ENCODE measurements around the gene SERPINA10. TPM values are rescaled to one million over a fixed set of nuclear protein-coding genes. Genes with fewer than 3 reads are reported as not detected.
A peak's percentile ranks its signal among the peaks of the same experiment; 100 is the strongest.
"Not testable (repeated sequence)": the region's sequence is repeated elsewhere in the genome, so short reads cannot be mapped to it uniquely, and the experiment has no call there.

The SERPINA10 gene
- total RNA-seq, 2 donors from 2014 or later: 0.18 to 0.31 TPM

GRCh38 chr14:94316692-94317091 lies 23.6 kb upstream of the SERPINA10 start:
- DNase-seq (no peak), ATAC-seq (no peak)
- intact Hi-C loops (cut with DNase I, micrococcal nuclease): no loop called here

- intact Hi-C loops (cut with DNase I, micrococcal nuclease): no loop called here
- no peak for DNase-seq
- no peak for ATAC-seq
Measured at GRCh38 chr14:94314890-94315289, 21.8 kb upstream of the SERPINA10 start.

- intact Hi-C loops (cut with DNase I, micrococcal nuclease): no loop called here
- no peak for DNase-seq
- ATAC-seq: no peak
Measured at GRCh38 chr14:94313991-94314655, 21.1 kb upstream of the SERPINA10 start.

GRCh38 chr14:94312481-94313246 lies 19.6 kb upstream of the SERPINA10 start:
- no peak for DNase-seq
- peak; percentile 47 for ATAC-seq

GRCh38 chr14:94310248-94310647 lies 17.2 kb upstream of the SERPINA10 start:
- DNase-seq (no peak), ATAC-seq (no peak)

More at GRCh38 chr14:94312481-94313246, 19.6 kb upstream of the SERPINA10 start:
- intact Hi-C loops (cut with DNase I, micrococcal nuclease): no loop called here

GRCh38 chr14:94309721-94310120 lies 16.7 kb upstream of the SERPINA10 start:
- intact Hi-C loops (cut with DNase I, micrococcal nuclease): no loop called here
- ATAC-seq (no peak), DNase-seq (no peak)

More at GRCh38 chr14:94310248-94310647, 17.2 kb upstream of the SERPINA10 start:
- intact Hi-C loops (cut with DNase I, micrococcal nuclease): no loop called here

- DNase-seq (no peak), ATAC-seq (no peak)
- intact Hi-C loops (cut with DNase I, micrococcal nuclease): no loop called here
Measured at GRCh38 chr14:94307410-94307992, 14.4 kb upstream of the SERPINA10 start.

- no peak for DNase-seq
- no peak for ATAC-seq
- intact Hi-C loops (cut with DNase I, micrococcal nuclease): no loop called here
Measured at GRCh38 chr14:94306047-94306978, 13.2 kb upstream of the SERPINA10 start.

GRCh38 chr14:94305620-94306019 lies 12.6 kb upstream of the SERPINA10 start:
- ATAC-seq: no peak
- intact Hi-C loops (cut with DNase I, micrococcal nuclease): no loop called here
- no peak for DNase-seq

- DNase-seq (no peak), ATAC-seq (no peak)
- intact Hi-C loops (cut with DNase I, micrococcal nuclease): no loop called here
Measured at GRCh38 chr14:94304243-94304642, 11.2 kb upstream of the SERPINA10 start.

GRCh38 chr14:94303111-94303510 lies 10.0 kb upstream of the SERPINA10 start:
- ATAC-seq: no peak
- DNase-seq: no peak
- intact Hi-C loops (cut with DNase I, micrococcal nuclease): no loop called here

GRCh38 chr14:94298130-94298529 lies 5.1 kb upstream of the SERPINA10 start:
- no peak for ATAC-seq
- intact Hi-C loops (cut with DNase I, micrococcal nuclease): no loop called here
- DNase-seq: no peak

- DNase-seq; ATAC-seq; intact Hi-C loops (cut with DNase I, micrococcal nuclease): not testable (repeated sequence)
Measured at GRCh38 chr14:94296181-94296545, 3.1 kb upstream of the SERPINA10 start.

- ATAC-seq (no peak), DNase-seq (no peak)
- intact Hi-C loops (cut with DNase I, micrococcal nuclease): no loop called here
Measured at GRCh38 chr14:94295360-94296180, 2.5 kb upstream of the SERPINA10 start.

- no peak for DNase-seq
- ATAC-seq: peak; percentile 52
- intact Hi-C loops (cut with DNase I, micrococcal nuclease): no loop called here
Measured at GRCh38 chr14:94293578-94293924, 483 bp upstream of the SERPINA10 start.

- DNase-seq (no peak), ATAC-seq (no peak)
Measured at GRCh38 chr14:94292526-94292871, 569 bp downstream of the SERPINA10 start.

GRCh38 chr14:94291906-94292525 lies 1.1 kb downstream of the SERPINA10 start:
- intact Hi-C loops (cut with DNase I, micrococcal nuclease): no loop called here
- DNase-seq (no peak), ATAC-seq (no peak)

More at GRCh38 chr14:94292526-94292871, 569 bp downstream of the SERPINA10 start:
- intact Hi-C loops (cut with DNase I, micrococcal nuclease): no loop called here
